HG03045 (cell line): ENCODE results near the gene HMGXB3.
A peak's percentile ranks its signal among the peaks of the same experiment; 100 is the strongest.
"Not testable (repeated sequence)": the region's sequence is repeated elsewhere in the genome, so short reads cannot be mapped to it uniquely, and the experiment has no call there.

ENCODE experiments used
- ATAC-seq: cut with Tn5 transposase; IDR thresholded peaks from one replicate; pipeline ENCODE4 v1.9.1; 2021; ENCODE audit warnings: mild to moderate bottlenecking, moderate library complexity; ENCODE audit not compliant: unreplicated experiment

Gene HMGXB3

DNA sequence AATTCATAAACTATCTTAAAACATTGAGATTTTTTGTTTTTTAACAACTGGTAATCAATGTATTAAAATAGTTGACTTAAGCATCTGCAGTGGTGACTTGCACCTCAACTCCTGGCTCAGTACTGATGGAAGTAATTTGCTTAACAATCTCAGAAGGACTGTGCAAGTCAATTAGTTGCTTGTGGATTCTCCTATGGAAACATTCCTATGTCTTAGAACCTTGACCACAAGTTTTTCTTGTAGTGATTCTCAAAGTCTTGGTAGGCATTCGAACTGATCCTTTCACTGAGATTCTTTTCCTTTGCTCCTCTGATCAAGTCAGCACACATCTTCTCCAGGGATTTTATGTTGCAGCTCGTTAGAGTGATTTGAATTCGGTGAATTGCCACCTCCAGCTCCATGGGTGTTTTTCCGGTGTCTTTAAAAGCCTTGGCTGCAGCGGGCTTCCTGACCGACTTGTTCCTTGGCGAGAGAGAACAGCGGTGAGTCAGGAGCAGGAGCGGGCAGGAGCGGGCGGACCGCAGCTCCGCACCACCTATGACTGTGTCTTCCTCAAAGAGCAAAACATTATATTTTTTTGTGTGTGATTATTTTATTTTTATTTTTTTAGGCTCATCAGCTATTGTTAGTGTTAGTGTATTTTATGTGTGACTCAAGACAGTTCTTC is 21.1 kb downstream of the HMGXB3 start:
- no peak for ATAC-seq

DNA sequence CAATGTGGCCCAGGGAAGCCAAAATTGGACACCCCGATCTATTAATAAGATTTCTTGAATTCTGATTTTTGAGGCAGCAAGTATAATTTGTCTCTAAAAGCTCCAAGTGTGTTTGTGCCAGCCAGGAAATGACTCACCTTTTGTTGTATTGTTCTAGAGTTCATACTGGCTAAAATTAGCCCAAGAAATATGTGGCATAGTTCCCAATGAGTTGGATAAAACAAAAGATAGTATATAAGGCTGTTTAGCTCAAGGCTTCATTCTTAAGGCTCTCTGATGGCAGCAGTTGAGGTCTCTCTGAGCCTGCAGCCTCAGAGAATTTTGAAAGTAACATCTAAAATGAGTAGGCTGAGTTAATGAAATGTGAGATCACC is 21.6 kb downstream of the HMGXB3 start:
- no peak for ATAC-seq

DNA sequence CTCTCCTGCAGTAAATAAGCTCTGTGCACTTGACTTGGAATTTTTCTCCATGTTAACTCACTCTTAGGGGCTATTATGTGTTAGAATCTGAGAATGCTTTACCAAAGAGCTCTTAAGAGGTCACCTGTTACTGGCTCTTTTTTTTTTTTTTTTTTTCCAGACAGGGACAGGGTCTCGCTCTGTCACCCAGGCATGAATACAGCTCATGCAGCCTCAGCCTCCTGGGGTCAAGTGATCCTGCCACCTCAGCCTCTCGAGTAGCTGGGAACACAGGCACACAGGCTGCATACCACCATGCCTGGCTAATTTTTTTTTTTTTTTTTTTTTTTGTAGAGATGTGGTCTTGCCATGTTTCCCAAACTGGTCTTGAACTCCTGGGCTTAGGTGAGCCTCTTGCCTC is 22.1 kb downstream of the HMGXB3 start:
- ATAC-seq = no peak

DNA sequence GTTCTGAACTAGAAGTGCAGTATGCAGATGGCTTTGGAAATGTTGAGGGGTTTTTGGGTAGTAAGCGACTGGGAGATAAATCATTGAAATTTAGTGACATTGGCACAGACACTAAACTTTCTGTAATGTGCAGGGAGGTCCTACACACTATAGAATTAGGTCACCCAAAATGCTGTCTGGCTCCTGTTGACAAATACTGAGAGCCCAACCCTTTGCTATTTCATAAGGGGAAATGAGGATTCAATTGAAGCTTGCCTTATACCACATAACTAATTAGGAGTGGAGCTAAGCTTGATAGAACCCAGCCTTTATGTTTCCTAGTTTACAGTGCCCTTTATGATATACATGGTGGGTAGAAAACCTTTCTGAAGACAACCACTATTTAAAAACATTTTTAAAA is 22.6 kb downstream of the HMGXB3 start:
- no peak for ATAC-seq

DNA sequence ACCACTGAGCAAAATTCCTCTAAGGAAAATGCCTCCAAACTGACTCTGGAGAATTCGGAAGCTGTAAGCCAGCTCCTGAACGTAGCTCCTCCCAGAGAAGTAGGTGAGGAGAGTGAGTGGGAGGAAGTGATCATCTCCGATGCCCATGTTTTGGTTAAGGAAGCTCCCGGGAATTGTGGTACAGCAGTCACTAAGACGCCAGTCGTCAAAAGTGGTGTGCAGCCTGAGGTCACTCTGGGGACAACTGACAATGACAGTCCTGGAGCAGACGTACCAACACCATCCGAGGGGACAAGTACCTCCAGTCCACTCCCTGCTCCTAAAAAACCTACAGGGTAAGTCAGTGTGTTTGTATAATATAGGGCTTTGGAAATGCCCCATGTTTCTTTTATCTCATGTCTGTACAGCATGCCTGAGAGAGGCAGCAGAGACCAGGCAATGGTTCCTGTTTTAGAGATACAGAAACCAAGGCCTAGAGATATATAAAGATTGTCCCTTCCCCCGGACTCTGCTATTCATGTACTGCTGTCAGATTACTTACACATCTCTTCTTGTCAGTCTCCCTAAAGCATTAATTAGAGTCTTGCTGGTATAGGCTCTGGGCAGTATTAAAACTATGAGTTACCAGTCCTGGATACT is 23.9 kb downstream of the HMGXB3 start:
- ATAC-seq = no peak

DNA sequence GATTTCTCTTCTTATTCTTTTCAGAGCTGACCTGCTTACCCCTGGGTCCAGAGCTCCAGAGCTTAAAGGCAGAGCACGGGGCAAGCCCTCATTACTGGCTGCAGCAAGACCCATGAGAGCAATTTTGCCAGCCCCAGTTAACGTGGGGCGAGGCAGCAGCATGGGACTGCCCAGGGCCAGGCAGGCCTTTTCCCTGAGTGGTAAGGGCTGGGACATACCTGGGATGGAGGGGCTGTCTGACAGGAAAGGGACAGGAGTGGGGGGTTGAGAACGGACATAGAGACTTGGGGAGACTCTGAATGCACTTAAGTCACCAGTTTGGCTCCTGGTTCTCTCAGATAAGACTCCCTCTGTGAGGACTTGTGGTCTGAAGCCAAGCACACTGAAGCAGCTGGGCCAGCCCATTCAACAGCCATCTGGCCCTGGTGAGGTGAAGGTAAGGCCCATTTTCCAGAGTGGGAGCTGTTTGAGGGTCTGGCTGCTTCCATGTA is 26.2 kb downstream of the HMGXB3 start:
- no peak for ATAC-seq

DNA sequence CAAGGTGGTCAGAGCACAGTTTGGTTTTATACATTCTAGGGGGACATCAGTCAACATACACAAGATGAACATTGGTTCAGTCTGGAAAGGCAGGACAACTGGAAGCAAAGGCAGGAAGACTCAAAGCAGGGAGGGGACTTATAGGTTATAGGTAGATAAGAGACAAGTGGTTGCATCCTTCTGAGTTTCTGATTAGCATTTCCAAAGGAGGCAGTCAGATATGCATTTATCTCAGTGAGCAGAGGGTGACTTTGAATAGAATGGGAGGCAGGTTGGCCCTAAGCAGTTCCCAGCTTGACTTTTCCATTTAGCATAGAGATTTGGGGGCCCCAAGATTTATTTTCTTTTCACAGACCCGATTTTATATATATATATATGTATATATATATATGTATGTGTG is 27.5 kb downstream of the HMGXB3 start:
- not testable (repeated sequence) for ATAC-seq

DNA sequence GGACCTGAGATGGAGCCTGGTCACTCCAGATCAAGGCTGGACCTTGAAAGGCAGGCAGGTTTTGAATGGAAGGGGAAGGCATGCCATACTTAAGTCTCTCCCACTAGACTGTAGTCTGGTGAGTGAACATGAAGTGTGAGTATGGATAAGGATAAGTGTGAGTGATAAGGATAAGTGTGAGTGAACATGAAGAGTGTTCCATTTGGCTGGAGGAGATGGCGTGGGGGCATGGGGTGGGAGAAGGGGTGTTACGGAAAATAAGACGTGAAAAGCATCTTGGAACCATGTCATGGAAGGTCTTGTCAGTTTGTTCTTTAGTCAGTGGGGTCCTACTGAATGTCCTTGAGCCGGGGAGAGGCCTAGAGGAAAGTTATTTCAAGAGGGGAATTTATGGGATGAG is 32.8 kb downstream of the HMGXB3 start:
- ATAC-seq = no peak

DNA sequence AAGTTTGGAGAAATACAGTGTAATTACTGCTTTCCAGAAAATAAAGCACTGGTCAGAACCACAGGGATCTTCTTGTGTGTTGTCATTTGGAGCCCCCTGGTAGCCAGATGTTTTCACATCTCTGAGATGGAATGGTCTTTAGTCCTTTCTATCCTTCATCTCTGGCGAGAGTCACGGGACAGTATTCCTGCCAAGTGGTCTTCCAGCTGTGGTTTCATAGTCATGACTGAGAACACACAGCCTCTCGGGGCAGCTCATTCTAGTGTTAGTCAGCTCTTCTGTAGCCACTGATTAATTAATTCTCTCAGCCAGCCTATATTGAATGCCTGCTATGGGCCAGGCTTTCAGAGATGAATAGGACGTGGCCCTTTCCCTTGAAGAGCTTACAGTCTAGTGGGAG is 34.1 kb downstream of the HMGXB3 start:
- ATAC-seq = no peak

DNA sequence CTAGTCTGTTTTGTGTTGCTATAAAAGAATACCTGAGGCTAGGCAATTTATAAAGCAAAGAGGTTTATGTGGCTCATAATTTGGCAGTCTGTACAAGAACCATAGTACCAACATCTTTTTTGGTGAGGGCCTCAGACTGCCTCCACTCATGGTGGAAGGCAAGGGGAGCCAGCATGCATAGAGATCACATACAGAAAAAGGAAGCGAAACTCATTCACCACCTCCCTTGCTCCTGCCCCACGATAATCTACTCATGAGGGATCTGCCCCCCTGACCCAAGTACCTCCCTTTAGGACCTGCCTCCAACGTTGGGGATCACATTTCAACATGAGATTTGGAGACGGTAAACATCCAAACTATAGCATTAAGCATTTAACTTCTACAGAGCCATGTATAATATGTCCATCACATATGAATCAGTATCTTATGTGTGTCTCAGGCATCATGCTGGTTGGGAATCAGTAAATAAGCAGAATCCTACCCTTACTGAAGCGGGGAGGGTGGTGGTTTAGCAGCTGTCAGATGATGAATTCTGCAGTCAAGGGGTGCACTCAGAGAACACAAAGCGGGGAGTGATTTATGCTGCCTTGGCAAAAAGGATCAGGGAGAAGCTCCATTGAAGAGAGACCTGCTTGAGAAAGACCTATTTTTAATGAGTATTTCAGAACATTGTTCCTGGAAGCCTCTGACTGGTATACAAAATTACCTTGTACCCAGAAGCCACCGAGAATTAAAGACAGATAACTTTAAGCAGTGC is 34.8 kb downstream of the HMGXB3 start:
- peak; percentile 73 for ATAC-seq

DNA sequence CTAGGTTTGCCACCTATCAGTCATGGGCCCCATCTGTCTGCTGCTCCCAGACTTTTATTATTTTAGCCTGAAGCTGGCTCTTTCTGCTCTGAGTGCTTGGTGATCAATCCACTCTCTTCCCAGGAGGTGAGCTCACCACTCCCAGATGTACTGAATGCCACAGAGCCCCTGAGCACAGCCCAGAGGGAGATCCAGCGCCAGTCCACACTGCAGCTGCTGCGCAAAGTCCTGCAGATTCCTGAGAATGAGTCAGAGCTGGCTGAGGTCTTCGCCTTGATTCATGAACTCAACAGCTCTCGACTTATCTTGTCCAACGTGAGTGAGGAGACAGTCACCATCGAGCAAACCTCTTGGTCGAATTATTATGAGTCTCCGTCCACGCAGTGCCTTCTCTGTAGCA is 36.0 kb downstream of the HMGXB3 start:
- ATAC-seq = no peak

DNA sequence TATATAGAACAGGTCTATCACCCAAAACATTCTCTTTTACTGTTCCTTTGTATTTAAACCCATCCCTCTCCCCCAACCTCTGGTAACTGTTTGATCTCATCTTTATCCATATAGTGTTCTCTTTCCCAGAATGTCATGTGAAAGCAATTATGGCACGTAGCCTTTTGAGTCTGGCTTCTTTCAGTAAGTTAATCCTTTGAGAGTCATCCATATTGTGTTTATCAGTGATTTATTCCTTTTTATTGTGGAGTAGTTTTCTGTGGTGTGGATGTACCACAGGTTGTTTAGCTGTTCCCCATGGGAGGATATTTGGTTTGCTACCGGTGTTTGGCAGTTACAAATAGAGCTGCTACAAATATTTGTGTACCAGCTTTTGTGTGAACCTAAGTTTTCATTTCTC is 38.0 kb downstream of the HMGXB3 start:
- no peak for ATAC-seq

DNA sequence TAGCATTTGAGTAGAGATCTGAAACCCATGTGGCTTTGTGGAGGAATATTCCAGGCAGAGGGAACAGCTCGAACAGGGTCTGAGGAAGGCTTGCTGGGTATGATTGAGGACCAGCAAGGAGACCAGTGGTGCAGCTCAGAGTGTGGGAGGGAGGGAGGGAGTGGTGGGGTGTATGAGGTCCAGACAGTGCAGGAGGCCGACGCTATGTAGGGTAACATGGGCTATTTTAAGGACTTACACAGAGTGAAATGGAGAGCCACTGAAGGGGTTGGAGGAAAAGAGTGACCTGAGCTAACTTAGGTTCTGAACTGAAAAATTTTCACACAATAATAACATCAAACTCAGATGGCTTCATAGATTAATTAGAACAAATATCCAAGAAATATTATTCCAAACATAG is 41.9 kb downstream of the HMGXB3 start:
- ATAC-seq = no peak

DNA sequence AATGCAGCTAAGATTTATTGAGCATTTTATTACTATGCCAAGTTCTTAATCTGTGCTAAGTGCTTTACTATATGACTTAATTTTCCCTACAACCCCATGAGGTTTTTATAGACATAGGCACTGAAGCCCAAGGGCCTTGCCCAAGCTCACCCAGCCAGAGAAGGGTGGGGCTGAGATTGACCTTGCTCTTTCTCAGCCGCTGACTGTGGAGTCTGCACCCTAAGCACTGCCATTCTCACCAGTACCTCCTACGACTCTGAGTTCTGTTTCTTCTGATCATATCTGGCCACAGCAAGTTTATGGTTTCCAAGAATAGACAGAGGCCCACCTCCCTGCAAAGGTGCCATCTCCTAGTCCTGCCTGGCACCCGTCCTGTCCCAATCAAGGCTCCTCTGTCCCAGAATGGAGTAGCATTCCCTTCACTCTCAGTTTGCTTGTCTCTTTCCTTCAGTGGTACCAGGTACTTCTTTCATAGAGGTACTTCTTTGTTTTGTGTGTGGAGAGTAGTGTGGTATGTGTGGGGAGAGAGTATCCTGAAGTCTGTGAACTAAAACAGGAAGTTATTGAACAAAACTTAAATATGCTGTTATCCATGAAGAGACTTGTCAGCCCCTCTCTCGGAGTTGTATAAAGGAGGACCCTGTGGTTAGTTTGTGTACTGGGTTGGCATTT is 43.3 kb downstream of the HMGXB3 start:
- no peak for ATAC-seq

DNA sequence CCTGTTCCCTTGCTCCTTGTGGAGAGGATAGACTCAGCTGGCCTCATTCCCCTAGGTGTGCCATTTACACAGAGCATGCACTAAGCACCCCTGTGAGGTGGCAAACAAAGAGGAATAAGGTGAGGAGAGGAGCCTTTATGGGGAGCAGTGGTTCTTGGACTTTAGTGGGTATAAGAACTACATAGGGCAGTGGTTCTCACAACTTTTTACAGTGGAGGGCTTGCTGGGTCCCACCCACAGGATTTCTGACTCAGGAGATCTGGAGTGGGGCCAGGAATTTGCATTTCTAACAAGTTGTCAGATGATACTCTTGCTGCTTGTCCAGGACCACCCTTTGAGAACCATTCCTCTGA is 43.8 kb downstream of the HMGXB3 start:
- ATAC-seq = no peak

DNA sequence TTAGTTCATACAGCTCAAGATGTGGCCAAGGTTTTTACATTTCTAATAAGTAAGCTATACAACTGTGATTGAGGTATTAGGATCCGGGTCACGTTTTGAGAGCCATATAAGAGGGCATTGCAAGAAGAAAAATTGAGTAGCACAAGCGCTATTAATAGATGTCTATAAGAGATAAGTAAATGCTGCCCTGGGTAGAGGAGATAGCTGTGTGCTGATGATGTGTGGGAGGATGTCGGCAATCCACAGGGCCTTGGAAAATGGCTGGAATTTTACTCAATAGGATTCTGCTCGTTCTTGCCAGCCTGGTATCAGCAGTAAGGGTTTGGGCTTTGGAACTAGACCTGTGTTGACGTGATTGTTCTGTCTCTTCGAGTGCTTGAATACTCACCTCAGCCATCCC is 44.2 kb downstream of the HMGXB3 start:
- ATAC-seq = no peak

DNA sequence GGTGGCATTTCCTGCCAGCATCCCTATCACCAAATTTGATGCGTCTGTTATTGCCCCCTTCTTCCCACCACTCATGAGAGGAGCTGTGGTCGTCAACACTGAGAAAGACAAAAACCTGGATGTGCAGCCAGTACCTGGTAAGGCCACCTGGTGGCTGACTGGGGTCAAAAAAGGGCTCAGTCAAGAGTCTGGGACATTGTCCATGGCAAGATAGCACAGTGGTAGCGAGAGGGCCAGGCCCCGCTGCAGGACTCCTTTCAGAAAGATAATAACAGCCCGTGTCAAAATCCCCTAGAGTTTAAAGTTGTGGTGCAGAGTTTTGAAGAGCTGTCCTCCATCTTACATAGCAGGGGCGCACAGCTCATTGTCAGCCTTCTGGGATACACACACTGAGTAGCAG is 45.0 kb downstream of the HMGXB3 start:
- no peak for ATAC-seq

DNA sequence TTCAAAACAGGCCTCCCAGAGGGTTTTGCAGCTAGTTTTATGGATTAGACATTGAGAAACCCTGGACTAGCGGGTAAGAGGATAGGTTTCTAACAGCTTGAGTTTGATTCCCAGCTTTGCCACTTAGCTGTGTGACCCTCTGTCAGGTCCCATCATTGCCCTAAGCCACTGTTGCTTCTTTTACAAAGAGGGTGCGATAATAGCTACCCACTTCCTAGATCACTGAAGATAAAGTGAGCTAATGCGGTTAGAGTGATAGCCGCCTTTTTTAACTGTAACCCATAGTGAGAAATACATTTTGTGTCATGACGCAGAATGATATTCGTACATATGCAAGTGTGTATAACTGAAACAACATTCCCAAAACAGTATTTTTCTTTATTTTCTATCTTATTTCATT is 45.5 kb downstream of the HMGXB3 start:
- no peak for ATAC-seq

DNA sequence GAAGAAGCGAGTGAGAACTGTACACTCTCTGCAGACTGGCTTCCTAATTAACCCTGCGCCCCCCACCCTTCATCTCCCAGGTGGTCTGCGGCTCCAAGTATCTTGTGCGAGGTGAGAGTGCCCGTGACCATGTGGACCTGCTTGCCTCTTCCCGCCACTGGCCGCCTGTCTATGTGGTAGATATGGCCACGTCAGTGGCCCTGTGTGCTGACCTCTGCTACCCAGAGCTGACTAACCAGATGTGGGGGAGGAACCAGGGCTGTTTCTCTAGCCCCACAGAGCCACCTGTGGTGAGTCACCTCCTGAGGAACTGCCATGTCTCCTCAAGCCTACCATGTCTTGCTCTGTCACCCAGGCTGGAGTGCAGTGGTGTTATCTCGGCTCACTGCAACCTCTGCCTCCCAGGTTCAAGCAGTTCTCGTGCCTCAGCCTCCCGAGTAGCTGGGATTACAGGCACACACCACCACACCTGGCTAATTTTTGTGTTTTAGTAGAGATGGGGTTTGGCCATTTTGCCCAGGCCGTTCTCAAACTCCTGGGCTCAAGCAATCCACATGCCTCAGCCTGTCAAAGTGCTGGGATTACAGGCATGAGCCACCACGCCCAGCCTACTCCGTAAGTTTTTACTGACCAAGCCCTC is 49.8 kb downstream of the HMGXB3 start:
- ATAC-seq = not testable (repeated sequence)

DNA sequence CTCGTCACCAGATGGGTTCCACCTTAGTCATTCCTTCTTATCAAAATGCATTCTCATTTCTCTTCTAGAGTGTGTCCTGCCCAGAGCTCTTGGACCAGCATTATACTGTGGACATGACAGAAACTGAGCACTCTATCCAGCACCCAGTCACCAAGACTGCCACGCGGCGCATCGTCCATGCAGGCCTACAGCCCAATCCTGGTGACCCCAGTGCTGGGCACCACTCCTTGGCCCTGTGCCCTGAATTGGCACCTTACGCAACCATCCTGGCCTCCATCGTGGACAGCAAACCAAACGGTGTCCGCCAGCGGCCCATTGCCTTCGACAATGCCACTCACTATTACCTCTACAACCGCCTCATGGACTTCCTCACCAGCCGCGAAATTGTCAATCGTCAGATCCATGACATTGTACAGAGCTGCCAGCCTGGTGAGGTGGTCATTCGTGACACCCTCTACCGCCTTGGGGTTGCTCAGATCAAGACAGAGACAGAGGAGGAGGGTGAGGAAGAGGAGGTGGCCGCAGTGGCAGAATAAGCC is 51.2 kb downstream of the HMGXB3 start:
- no peak for ATAC-seq
